Caco-2 (cell line): Measurements from ENCODE around the gene EIF5AL1. TPM values are rescaled to one million over a fixed set of nuclear protein-coding genes. Genes with fewer than 3 reads are reported as not detected.

Experiments used
- BruUV-seq: library from RNA; stranded (reverse); fragments of 400-500 nt; replicated peaks from 2 replicates; lab custom pipeline; 2021; lab: Mats Ljungman, UMichigan
- CTCF ChIA-PET: fragments of 300-600 bp; sonication (Branson Sonifier 250); formaldehyde crosslinking; loops from one replicate; lab custom pipeline; 2022; ENCODE audit warnings: antibody characterized with exemption; lab: Charles Lee
- POLR2A ChIA-PET: fragments of 300-600 bp; sonication (Branson Sonifier 250); formaldehyde crosslinking; loops from one replicate; lab custom pipeline; 2022; ENCODE audit warnings: antibody characterized with exemption; lab: Charles Lee
- DNase-seq, 2 experiments: peaks; one replicate each; pipeline versions ENCODE4 v3.0.0 to v3.0.0-alpha.2; 2020 to 2022
- H3K27me3 ChIP-seq: replicated peaks from 2 replicates; pipeline ENCODE4 v1.6.0; 2011; ENCODE audit warnings: low read length; ENCODE audit not compliant: control insufficient read depth, insufficient read depth
- H3K36me3 ChIP-seq: 2 replicates; pipeline ENCODE4 v1.5.1; 2011; ENCODE audit warnings: low read length; ENCODE audit not compliant: control insufficient read depth, insufficient read depth
- H3K4me1 ChIP-seq: fragments of 250-450 bp; sonication (Bioruptor Pico); 2 replicates; pipeline ENCODE4 v1.5.1; 2020; ENCODE audit warnings: mild to moderate bottlenecking
- H3K4me3 ChIP-seq: 2 replicates; pipeline ENCODE4 v1.5.1; 2011; ENCODE audit warnings: low read depth, mild to moderate bottlenecking, control low read depth, low read length
- H3K9me3 ChIP-seq: fragments of 250-450 bp; sonication (Bioruptor Pico); 2 replicates; pipeline ENCODE4 v1.5.1; 2020; ENCODE audit warnings: mild to moderate bottlenecking, moderate library complexity
- H3K27ac Mint-ChIP-seq: one replicate; pipeline ENCODE4 v1.8.0; 2022; ENCODE audit warnings: mixed read lengths; ENCODE audit not compliant: unreplicated experiment
- H3K27me3 Mint-ChIP-seq: one replicate; pipeline ENCODE4 v1.8.0; 2022; ENCODE audit warnings: mixed read lengths; ENCODE audit not compliant: insufficient read depth, unreplicated experiment
- H3K36me3 Mint-ChIP-seq: one replicate; pipeline ENCODE4 v1.8.0; 2022; ENCODE audit warnings: mild to moderate bottlenecking, mixed read lengths; ENCODE audit not compliant: insufficient read depth, unreplicated experiment
- H3K4me1 Mint-ChIP-seq: one replicate; pipeline ENCODE4 v1.8.0; 2022; ENCODE audit warnings: low read depth, mixed read lengths; ENCODE audit not compliant: unreplicated experiment
- H3K4me3 Mint-ChIP-seq: one replicate; pipeline ENCODE4 v1.8.0; 2022; ENCODE audit warnings: mild to moderate bottlenecking, moderate library complexity, mixed read lengths; ENCODE audit not compliant: unreplicated experiment
- H3K9me3 Mint-ChIP-seq: one replicate; pipeline ENCODE4 v1.8.0; 2022; ENCODE audit warnings: mixed read lengths; ENCODE audit not compliant: unreplicated experiment
- CTCF ChIP-seq, 2 experiments: fragments of 200-600 bp in 1 of 2; IDR thresholded peaks; 1 replicate in 1 of 2; 2 replicates in 1 of 2; pipeline versions ENCODE4 v1.5.1 to v1.8.0; 2011 to 2022; ENCODE audit warnings: antibody characterized with exemption in 1 of 2, control low read depth in 1 of 2, inconsistent platforms in 1 of 2, low read depth in 1 of 2, low read length in 1 of 2, mild to moderate bottlenecking in 1 of 2, moderate library complexity in 1 of 2; ENCODE audit not compliant: insufficient read depth in 1 of 2, severe bottlenecking in 1 of 2, unreplicated experiment in 1 of 2
- intact Hi-C: fragments of 100-400 bp; cut with micrococcal nuclease; formaldehyde crosslinking; loops from one replicate; pipeline ENCODE4 v1.10.0; 2022; ENCODE audit not compliant: unreplicated experiment
- total RNA-seq: library from RNA; stranded (reverse); gene quantifications from 2 replicates; pipeline ENCODE4 v1.2.3, GENCODE V29; 2022

EIF5AL1 gene
- total RNA-seq, 1 experiment from 2014 or later = 0.93 TPM

DNA sequence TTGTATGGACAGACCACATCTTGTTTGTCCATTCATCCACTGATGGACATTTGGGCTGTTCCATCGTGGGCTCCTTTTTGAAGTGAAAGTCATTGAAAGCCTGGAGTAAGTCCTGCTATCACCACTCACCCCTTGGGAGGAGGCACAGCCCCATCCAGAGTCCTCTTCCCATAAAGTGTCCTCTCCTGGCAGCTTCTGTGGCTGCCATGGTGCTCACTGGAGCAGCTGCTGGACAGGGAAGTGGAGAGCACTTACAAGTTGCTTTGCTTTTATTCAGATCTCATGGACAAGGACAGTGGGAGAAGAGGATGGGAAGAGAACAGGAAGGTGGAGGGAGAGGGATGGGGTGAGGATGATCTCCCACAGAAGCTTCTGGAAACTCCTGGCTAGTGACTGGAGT is 18.5 kb upstream of the EIF5AL1 start:
- Mint-ChIP-seq H3K27me3 (peaks cover 13% of the 10 kb centered on the region), H3K9me3 (no peaks in the 10 kb centered on the region)
- POLR2A ChIA-PET = no interaction called here

DNA sequence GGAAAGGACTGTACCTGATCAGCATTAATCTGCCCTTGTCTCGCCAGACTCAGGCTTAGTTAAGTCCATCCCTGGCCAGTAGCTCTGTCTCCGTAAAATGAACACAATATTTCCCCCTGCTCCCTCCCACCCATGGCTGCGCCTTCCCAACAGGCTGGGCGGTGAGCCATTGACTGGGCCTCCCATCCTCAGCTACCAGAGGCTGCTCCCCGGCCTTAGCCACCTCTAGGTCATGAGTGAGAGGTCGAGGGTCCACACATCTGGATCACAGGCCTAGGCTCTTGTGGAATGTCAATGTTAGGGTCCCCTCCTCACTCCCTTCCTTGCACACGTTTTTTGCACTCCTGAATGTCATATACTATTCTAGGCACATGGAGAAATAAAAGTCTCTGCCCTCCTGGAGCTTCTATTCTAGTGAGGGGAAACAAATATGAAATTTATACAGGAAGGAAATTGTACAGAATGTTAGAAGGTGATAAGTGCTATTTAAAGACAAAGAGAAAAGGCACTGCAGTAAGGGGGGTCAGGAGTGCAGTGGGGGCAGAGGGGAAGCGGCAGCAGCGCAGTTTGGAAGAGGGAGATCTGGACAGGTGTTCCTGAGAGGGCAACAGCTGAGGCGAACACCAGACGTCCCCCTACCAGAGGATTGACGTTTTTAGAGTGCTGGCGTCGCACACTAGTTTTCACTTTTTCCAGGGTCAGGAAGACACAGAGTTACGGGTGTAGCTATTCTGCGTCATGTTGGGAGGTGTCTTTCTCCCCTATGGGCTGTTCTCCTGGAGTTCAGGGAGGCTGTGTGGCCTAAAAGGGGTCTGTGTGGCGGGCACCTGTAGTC is 17.2 kb upstream of the EIF5AL1 start:
- intact Hi-C loops = no loop called here
- no peak for DNase-seq
- no peaks in the 10 kb centered on the region for H3K9me3 Mint-ChIP-seq
- ChIA-PET CTCF (interaction anchor here (0.7 kb wide), 1 partner anchor 415 kb away, joined by 5 read pairs; no protein-coding TSS in a partner anchor), POLR2A (no interaction called here)
- no TSS peak for BruUV-seq
- no peaks in the 10 kb centered on the region for H3K9me3 ChIP-seq
- TF ChIP-seq CTCF (IDR thresholded peaks at IDR 0.05; ENCODE audit: insufficient read depth in 1 of 2, low read depth in 1 of 2, low read length in 1 of 2, severe bottlenecking in 1 of 2, unreplicated experiment in 1 of 2) = no peak
- H3K27me3 Mint-ChIP-seq = peaks cover 13% of the 10 kb centered on the region
- no peaks in the 10 kb centered on the region for H3K27me3 ChIP-seq
- no peaks in the 10 kb centered on the region for H3K36me3 Mint-ChIP-seq
- no peak overlapping the region for H3K4me3 ChIP-seq
- H3K4me1 Mint-ChIP-seq = peaks cover 6% of the 10 kb centered on the region
- H3K4me1 ChIP-seq = no peaks in the 10 kb centered on the region
- H3K36me3 ChIP-seq = no peaks in the 10 kb centered on the region
- no peak overlapping the region for H3K4me3 Mint-ChIP-seq
- H3K27ac Mint-ChIP-seq = no peak overlapping the region

More for the DNA sequence above, 18.5 kb upstream of the EIF5AL1 start:
- no peaks in the 10 kb centered on the region for H3K36me3 ChIP-seq
- Mint-ChIP-seq H3K4me3 (no peak overlapping the region), H3K27ac (no peak overlapping the region), H3K4me1 (peaks cover 6% of the 10 kb centered on the region), H3K36me3 (no peaks in the 10 kb centered on the region)
- no TSS peak for BruUV-seq
- DNase-seq = no peak
- H3K4me1 ChIP-seq = no peaks in the 10 kb centered on the region
- H3K9me3 ChIP-seq = no peaks in the 10 kb centered on the region
- H3K4me3 ChIP-seq = no peak overlapping the region
- no peak for TF ChIP-seq CTCF (IDR thresholded peaks at IDR 0.05; ENCODE audit: insufficient read depth in 1 of 2, low read depth in 1 of 2, low read length in 1 of 2, severe bottlenecking in 1 of 2, unreplicated experiment in 1 of 2)
- CTCF ChIA-PET = no interaction called here
- no peaks in the 10 kb centered on the region for H3K27me3 ChIP-seq
- intact Hi-C loops = no loop called here

GRCh38 chr10:79495791-79496190 is 16.5 kb upstream of the EIF5AL1 start:
- H3K27me3 Mint-ChIP-seq = peaks cover 13% of the 10 kb centered on the region
- no TSS peak for BruUV-seq
- no peak for DNase-seq
- no peak overlapping the region for H3K27ac Mint-ChIP-seq
- H3K36me3 ChIP-seq = no peaks in the 10 kb centered on the region
- H3K9me3 Mint-ChIP-seq = no peaks in the 10 kb centered on the region
- no peaks in the 10 kb centered on the region for H3K36me3 Mint-ChIP-seq
- no peak overlapping the region for H3K4me3 Mint-ChIP-seq
- CTCF ChIA-PET = interaction anchor here (0.7 to 3.4 kb wide), 2 partner anchors 121 to 414 kb away, joined by 5 to 21 read pairs; no protein-coding TSS in a partner anchor
- intact Hi-C loops = no loop called here
- POLR2A ChIA-PET = no interaction called here
- no peaks in the 10 kb centered on the region for H3K9me3 ChIP-seq
- peaks cover 6% of the 10 kb centered on the region for H3K4me1 Mint-ChIP-seq
- no peaks in the 10 kb centered on the region for H3K4me1 ChIP-seq
- no peak overlapping the region for H3K4me3 ChIP-seq
- no peaks in the 10 kb centered on the region for H3K27me3 ChIP-seq
- no peak for TF ChIP-seq CTCF (IDR thresholded peaks at IDR 0.05; ENCODE audit: insufficient read depth in 1 of 2, low read depth in 1 of 2, low read length in 1 of 2, severe bottlenecking in 1 of 2, unreplicated experiment in 1 of 2)
